HepG2 (cell line): ENCODE measurements around the gene DNAAF1. TPM values are rescaled to one million over a fixed set of nuclear protein-coding genes. Genes with fewer than 3 reads are reported as not detected.

ENCODE experiments used
- ATF2 ChIP-seq: sonication (generic); formaldehyde crosslinking; IDR thresholded peaks from 2 replicates; pipeline ENCODE4 v1.4.0; 2020; ENCODE audit warnings: missing genetic modification reagents
- CBFB ChIP-seq: sonication (generic); formaldehyde crosslinking; IDR thresholded peaks from 2 replicates; pipeline ENCODE4 v1.4.0; 2020; ENCODE audit warnings: missing genetic modification reagents
- FIP1L1 ChIP-seq: fragments of 200-400 bp; formaldehyde crosslinking; IDR thresholded peaks from 2 replicates; pipeline ENCODE4 v1.6.1; 2018; ENCODE audit warnings: low read depth, mild to moderate bottlenecking, low read length, moderate library complexity, borderline replicate concordance; ENCODE audit not compliant: insufficient read depth
- GPBP1L1 ChIP-seq: sonication (generic); formaldehyde crosslinking; IDR thresholded peaks from 2 replicates; pipeline ENCODE4 v1.5.0; 2020; ENCODE audit warnings: mild to moderate bottlenecking, missing genetic modification reagents
- KAT8 ChIP-seq: IDR thresholded peaks from 2 replicates; pipeline ENCODE4 v1.6.1; 2016; ENCODE audit warnings: missing genetic modification reagents, missing compliant biosample characterization
- KIAA2018 ChIP-seq: sonication (generic); formaldehyde crosslinking; IDR thresholded peaks from 2 replicates; pipeline ENCODE4 v1.5.0; 2020; ENCODE audit warnings: mild to moderate bottlenecking, missing genetic modification reagents, borderline replicate concordance
- SP5 ChIP-seq: IDR thresholded peaks from 2 replicates; pipeline ENCODE4 v1.6.1; 2016; ENCODE audit warnings: low read depth, borderline replicate concordance
- ZBTB26 ChIP-seq: IDR thresholded peaks from 2 replicates; pipeline ENCODE4 v1.6.1; 2016; ENCODE audit warnings: missing compliant biosample characterization, missing genetic modification reagents, borderline replicate concordance
- ZC3H13 ChIP-seq: sonication (generic); formaldehyde crosslinking; IDR thresholded peaks from 2 replicates; pipeline ENCODE4 v1.8.1; 2023; ENCODE audit warnings: mild to moderate bottlenecking, missing genetic modification reagents, moderate library complexity
- ZEB1 ChIP-seq: IDR thresholded peaks from 2 replicates; pipeline ENCODE4 v1.6.1; 2012; ENCODE audit warnings: mild to moderate bottlenecking, low read depth, inconsistent platforms; ENCODE audit not compliant: insufficient replicate concordance
- ZFP82 ChIP-seq: sonication (generic); formaldehyde crosslinking; IDR thresholded peaks from 2 replicates; pipeline ENCODE4 v1.5.1; 2020; ENCODE audit warnings: mild to moderate bottlenecking, missing genetic modification reagents, borderline replicate concordance
- ZNF326 ChIP-seq: sonication (generic); formaldehyde crosslinking; IDR thresholded peaks from 2 replicates; pipeline ENCODE4 v1.4.0; 2020; ENCODE audit warnings: missing genetic modification reagents, borderline replicate concordance
- ZNF430 ChIP-seq: sonication (generic); formaldehyde crosslinking; IDR thresholded peaks from 2 replicates; pipeline ENCODE4 v1.9.0; 2021; ENCODE audit warnings: mild to moderate bottlenecking, missing genetic modification reagents
- ZXDC ChIP-seq: sonication (generic); formaldehyde crosslinking; IDR thresholded peaks from 2 replicates; pipeline ENCODE4 v1.5.0; 2020; ENCODE audit warnings: mild to moderate bottlenecking, missing genetic modification reagents
- polyA plus RNA-seq, 8 experiments: library from polyadenylated mRNA; depleted of rRNA in 3 of 8; stranded (reverse) in 7 of 8; unstranded in 1 of 8; fragments of >200 nt; fragmentation: Illumina TruSeq in 4 of 8; extraction: Trizol in 4 of 8; gene quantifications; 2 replicates each; pipeline versions ENCODE4 v1.2.1 to v1.2.3, GENCODE V29; 2011 to 2016; ENCODE audit warnings: low read depth in 4 of 8, missing spikeins in 1 of 8, mixed read lengths in 1 of 8; ENCODE audit not compliant: insufficient read depth in 1 of 8
- total RNA-seq, 5 experiments: library from RNA; depleted of rRNA; stranded (reverse); fragments of >200 nt; fragmentation: Illumina TruSeq; extraction: Trizol; gene quantifications; 2 replicates each; pipeline ENCODE4 v1.2.3, GENCODE V29; 2016; ENCODE audit warnings: low read depth in 1 of 5

The DNAAF1 gene
- total and polyA plus RNA-seq, 2 of the 13 experiments (the other 11 are each of a cell fraction or from before 2014, with no cell fraction given), result 0.04 TPM; not detected in 1

GRCh38 chr16:84096447-84097005, 48.6 kb upstream of the DNAAF1 start (continued):
- TF ChIP-seq ZXDC (no peak), KIAA2018 (CRISPR knock-in tag) (no peak), ZNF326 (CRISPR knock-in tag) (no peak), GPBP1L1 (no peak), ZC3H13 (no peak), FIP1L1 (no peak), KAT8 (CRISPR knock-in tag) (peak; percentile 77), ATF2 (CRISPR knock-in tag) (0 out of 2 replicates have a peak, but pooled peaks have one; percentile 34), ZEB1 (peak; percentile 34), SP5 (CRISPR knock-in tag) (peak; percentile 78), CBFB (CRISPR knock-in tag) (no peak), ZBTB26 (CRISPR knock-in tag) (0 out of 2 replicates have a peak, but pooled peaks have one; percentile 33), ZFP82 (CRISPR knock-in tag) (no peak), ZNF430 (CRISPR knock-in tag) (no peak)
